IMR-90 (cell line): ENCODE results near the gene KRT77.

Experiments used
- CHD1 ChIP-seq: IDR thresholded peaks from 2 replicates; pipeline ENCODE4 v1.6.1; 2012; ENCODE audit warnings: low read depth, low read length, improper control_type of control experiment
- CTCF ChIP-seq: conservative IDR thresholded peaks from 2 replicates; pipeline ENCODE4 v1.5.1; 2012; ENCODE audit warnings: mild to moderate bottlenecking, low read depth, low read length, improper control_type of control experiment
- POLR2A ChIP-seq: IDR thresholded peaks from 2 replicates; pipeline ENCODE4 v1.6.1; 2012; ENCODE audit warnings: mild to moderate bottlenecking, low read depth, low read length
- RCOR1 ChIP-seq: IDR thresholded peaks from 2 replicates; pipeline ENCODE4 v1.6.1; 2012; ENCODE audit warnings: mild to moderate bottlenecking, low read length, improper control_type of control experiment; ENCODE audit not compliant: insufficient replicate concordance

GRCh38 chr12:52696588-52696987 is 6.7 kb downstream of the KRT77 start:
- TF ChIP-seq CTCF (no peak), POLR2A (no peak), RCOR1 (no peak), CHD1 (no peak)
